K562 treated with DMSO at 1 percent for 24 hours (cell line): ENCODE data around the gene PGD. TPM values are rescaled to one million over a fixed set of nuclear protein-coding genes. Genes with fewer than 3 reads are reported as not detected.

Source experiments
- total RNA-seq: library from RNA; unstranded; fragments of 300-600 nt; gene quantifications from 2 replicates; pipeline ENCODE4 v1.2.3, GENCODE V29; 2022; ENCODE audit warnings: low read depth; ENCODE audit not compliant: insufficient read depth

The PGD gene
- total RNA-seq, result 425 and 427 TPM in 2 replicates

GRCh38 chr1:10398734-10399443 is at the start of gene PGD:
PGD (plus strand) TSS chr1:10399064; CDS start chr1:10399118, 54 bp downstream.

GRCh38 chr1:10430216-10431069 is 31.6 kb downstream of the PGD start, which contains the start of gene CENPS:
CENPS (plus strand) TSS chr1:10430433; CDS start chr1:10430518, 85 bp downstream.

GRCh38 chr1:10449751-10450150 is 50.9 kb downstream of the PGD start, which contains the start of gene CORT:
CORT (plus strand) TSS chr1:10450031; CDS start chr1:10450224, 193 bp downstream.

Other genes starting within 250 kb of the PGD start
- gene KIF1B, start 188.5 kb upstream of the PGD start, total RNA-seq, result 15.0 and 17.9 TPM in 2 replicates
- gene CENPS, start 31.4 kb downstream of the PGD start, total RNA-seq, result 33.5 and 42.4 TPM in 2 replicates
- gene CORT, start 51.0 kb downstream of the PGD start, total RNA-seq, result 0.42 TPM in 1 of 2 replicates, not detected in the other
- 30.5 and 30.8 TPM in 2 replicates for gene DFFA, start 73.5 kb downstream of the PGD start, total RNA-seq
- gene PEX14, start 75.9 kb downstream of the PGD start, total RNA-seq, result 60.2 and 60.5 TPM in 2 replicates